DMS 273 treated with DMSO at 0.1 percent for 48 hours (cell line): ENCODE data around the gene ZBTB14.

Experiments
- DNase-seq: peaks from one replicate; lab custom pipeline; 2025; lab: John Stamatoyannopoulos, UW

Gene ZBTB14

GRCh38 chr18:5295231-5295920 is at the start of gene ZBTB14:
Gene ZBTB14 (minus strand): TSS chr18:5295726. CDS start chr18:5293246, 2,480 bp downstream.
- no peak for DNase-seq

- DNase-seq = no peak
These were observed 43.8 kb upstream of the ZBTB14 start for GRCh38 chr18:5339202-5339834.

GRCh38 chr18:5334456-5335075 is 39.0 kb upstream of the ZBTB14 start:
- DNase-seq = no peak

- DNase-seq = no peak
These were observed 22.7 kb upstream of the ZBTB14 start for GRCh38 chr18:5318061-5318700.

- no peak for DNase-seq
These were observed 21.7 kb upstream of the ZBTB14 start for GRCh38 chr18:5317186-5317585.

GRCh38 chr18:5315838-5316237 is 20.3 kb upstream of the ZBTB14 start:
- no peak for DNase-seq

GRCh38 chr18:5311301-5311989 is 15.9 kb upstream of the ZBTB14 start:
- no peak for DNase-seq

GRCh38 chr18:5309888-5310470 is 14.5 kb upstream of the ZBTB14 start:
- DNase-seq = no peak

- no peak for DNase-seq
These were observed 10.3 kb upstream of the ZBTB14 start for GRCh38 chr18:5305835-5306234.

- DNase-seq = no peak
These were observed 8.7 kb upstream of the ZBTB14 start for GRCh38 chr18:5304232-5304631.

- DNase-seq = no peak
These were observed 8.1 kb upstream of the ZBTB14 start for GRCh38 chr18:5303636-5304035.

GRCh38 chr18:5302606-5303005 is 7.1 kb upstream of the ZBTB14 start:
- no peak for DNase-seq

- DNase-seq = no peak
These were observed 5.0 kb upstream of the ZBTB14 start for GRCh38 chr18:5300476-5301010.

- no peak for DNase-seq
These were observed 2.8 kb upstream of the ZBTB14 start for GRCh38 chr18:5298156-5298852.

GRCh38 chr18:5297597-5297996 is 2.1 kb upstream of the ZBTB14 start:
- DNase-seq = no peak

- peak; percentile 57 for DNase-seq
These were observed 1.3 kb upstream of the ZBTB14 start for GRCh38 chr18:5296706-5297320.

GRCh38 chr18:5295981-5296705 is 617 bp upstream of the ZBTB14 start:
- peak; percentile 79 for DNase-seq

- no peak for DNase-seq
These were observed 882 bp downstream of the ZBTB14 start for GRCh38 chr18:5294457-5295230.

GRCh38 chr18:5294113-5294456 is 1.4 kb downstream of the ZBTB14 start:
- DNase-seq = no peak
